ENCODE results near the gene HSD17B10.
"Not testable (repeated sequence)": the region's sequence is repeated elsewhere in the genome, so short reads cannot be mapped to it uniquely, and the experiment has no call there.

Gene HSD17B10

GRCh38 chrX:53435997-53436396, 1.8 kb upstream of the HSD17B10 start:
- DNase-seq = peak; percentile 79

GRCh38 chrX:53430231-53430630, 3.9 kb downstream of the HSD17B10 start:
- no peak for DNase-seq

- DNase-seq = no peak
These were observed 4.4 kb downstream of the HSD17B10 start for GRCh38 chrX:53429755-53430154.

- DNase-seq = no peak
These were observed 11.3 kb downstream of the HSD17B10 start, which contains the start of gene RIBC1 for GRCh38 chrX:53422861-53423306. Gene RIBC1 (plus strand): TSS chrX:53422873. CDS start chrX:53426277, 3,404 bp downstream.

- DNase-seq = peak; percentile 97
These were observed 11.9 kb downstream of the HSD17B10 start, which contains the start of gene SMC1A for GRCh38 chrX:53422086-53422860. Gene SMC1A (minus strand): TSS chrX:53422654. CDS start chrX:53422600, 54 bp downstream.

GRCh38 chrX:53421772-53422085, 12.4 kb downstream of the HSD17B10 start:
- DNase-seq = no peak

- DNase-seq = no peak
These were observed 13.0 kb downstream of the HSD17B10 start for GRCh38 chrX:53421125-53421524.

GRCh38 chrX:53420351-53420750, 13.8 kb downstream of the HSD17B10 start:
- not testable (repeated sequence) for DNase-seq

- no peak for DNase-seq
These were observed 21.7 kb downstream of the HSD17B10 start for GRCh38 chrX:53412446-53412845.

- no peak for DNase-seq
These were observed 30.6 kb downstream of the HSD17B10 start for GRCh38 chrX:53403535-53403934.

GRCh38 chrX:53398216-53398615, 36.0 kb downstream of the HSD17B10 start:
- no peak for DNase-seq

- no peak for DNase-seq
These were observed 38.4 kb downstream of the HSD17B10 start for GRCh38 chrX:53395605-53396298.

GRCh38 chrX:53383376-53384076, 50.6 kb downstream of the HSD17B10 start:
- no peak for DNase-seq

All from CD4-positive, alpha-beta T cell treated with Interleukin-10 for 1 hour (primary cell).